ENCODE measurements around the gene FBP1. TPM values are rescaled to one million over a fixed set of nuclear protein-coding genes. Genes with fewer than 3 reads are reported as not detected.
"Not testable (repeated sequence)": the region's sequence is repeated elsewhere in the genome, so short reads cannot be mapped to it uniquely, and the experiment has no call there.

The FBP1 gene
- total RNA-seq, 1 donor from 2014 or later, result not detected

GRCh38 chr9:94568250-94568889 lies 70.9 kb downstream of the FBP1 start:
- Mint-ChIP-seq H3K27me3 (ENCODE audit: unreplicated experiment) (peaks cover 16% of the 10 kb centered on the region), H3K9me3 (ENCODE audit: unreplicated experiment) (no peaks in the 10 kb centered on the region), H3K4me1 (ENCODE audit: unreplicated experiment) (no peaks in the 10 kb centered on the region), H3K36me3 (ENCODE audit: unreplicated experiment) (peaks cover 20% of the 10 kb centered on the region), H3K4me3 (ENCODE audit: unreplicated experiment) (no peak overlapping the region), H3K27ac (ENCODE audit: unreplicated experiment) (no peak overlapping the region)
- DNase-seq (ENCODE audit: extremely low spot score, unreplicated experiment), result no peak
- no peak for TF ChIP-seq CTCF (IDR thresholded peaks at IDR 0.05)

- H3K27me3 Mint-ChIP-seq (ENCODE audit: unreplicated experiment), result peaks cover 7% of the 10 kb centered on the region
- no peak for TF ChIP-seq CTCF (IDR thresholded peaks at IDR 0.05)
- H3K36me3 Mint-ChIP-seq (ENCODE audit: unreplicated experiment), result peaks cover 29% of the 10 kb centered on the region
- H3K4me3 Mint-ChIP-seq (ENCODE audit: unreplicated experiment), result no peak overlapping the region
- H3K4me1 Mint-ChIP-seq (ENCODE audit: unreplicated experiment), result no peaks in the 10 kb centered on the region
- no peak overlapping the region for H3K27ac Mint-ChIP-seq (ENCODE audit: unreplicated experiment)
- no peaks in the 10 kb centered on the region for H3K9me3 Mint-ChIP-seq (ENCODE audit: unreplicated experiment)
- DNase-seq (ENCODE audit: extremely low spot score, unreplicated experiment), result no peak
Measured at GRCh38 chr9:94567271-94567670, 72.0 kb downstream of the FBP1 start.

GRCh38 chr9:94566550-94566949 lies 72.8 kb downstream of the FBP1 start:
- no peaks in the 10 kb centered on the region for H3K4me1 Mint-ChIP-seq (ENCODE audit: unreplicated experiment)
- no peaks in the 10 kb centered on the region for H3K9me3 Mint-ChIP-seq (ENCODE audit: unreplicated experiment)
- no peak overlapping the region for H3K27ac Mint-ChIP-seq (ENCODE audit: unreplicated experiment)
- no peak for TF ChIP-seq CTCF (IDR thresholded peaks at IDR 0.05)
- peaks cover 31% of the 10 kb centered on the region for H3K36me3 Mint-ChIP-seq (ENCODE audit: unreplicated experiment)
- DNase-seq (ENCODE audit: extremely low spot score, unreplicated experiment), result no peak
- peaks cover under 1% of the 10 kb centered on the region for H3K27me3 Mint-ChIP-seq (ENCODE audit: unreplicated experiment)
- H3K4me3 Mint-ChIP-seq (ENCODE audit: unreplicated experiment), result no peak overlapping the region

- H3K27me3 Mint-ChIP-seq (ENCODE audit: unreplicated experiment); H3K4me1 Mint-ChIP-seq (ENCODE audit: unreplicated experiment); H3K27ac Mint-ChIP-seq (ENCODE audit: unreplicated experiment); H3K9me3 Mint-ChIP-seq (ENCODE audit: unreplicated experiment); DNase-seq (ENCODE audit: extremely low spot score, unreplicated experiment); H3K4me3 Mint-ChIP-seq (ENCODE audit: unreplicated experiment): not testable (repeated sequence)
- peaks cover 37% of the 10 kb centered on the region for H3K36me3 Mint-ChIP-seq (ENCODE audit: unreplicated experiment)
Measured at GRCh38 chr9:94564279-94564678, 75.0 kb downstream of the FBP1 start.

GRCh38 chr9:94563548-94563947 lies 75.8 kb downstream of the FBP1 start:
- no peaks in the 10 kb centered on the region for H3K4me1 Mint-ChIP-seq (ENCODE audit: unreplicated experiment)
- H3K36me3 Mint-ChIP-seq (ENCODE audit: unreplicated experiment), result peaks cover 33% of the 10 kb centered on the region
- no peak overlapping the region for H3K4me3 Mint-ChIP-seq (ENCODE audit: unreplicated experiment)
- no peaks in the 10 kb centered on the region for H3K9me3 Mint-ChIP-seq (ENCODE audit: unreplicated experiment)
- DNase-seq (ENCODE audit: extremely low spot score, unreplicated experiment), result no peak
- no peaks in the 10 kb centered on the region for H3K27me3 Mint-ChIP-seq (ENCODE audit: unreplicated experiment)
- no peak overlapping the region for H3K27ac Mint-ChIP-seq (ENCODE audit: unreplicated experiment)
- TF ChIP-seq CTCF (IDR thresholded peaks at IDR 0.05), result no peak

GRCh38 chr9:94560237-94560636 lies 79.1 kb downstream of the FBP1 start:
- TF ChIP-seq CTCF (IDR thresholded peaks at IDR 0.05), result no peak
- no peak for DNase-seq (ENCODE audit: extremely low spot score, unreplicated experiment)
- Mint-ChIP-seq H3K4me1 (ENCODE audit: unreplicated experiment) (peaks cover 22% of the 10 kb centered on the region), H3K9me3 (ENCODE audit: unreplicated experiment) (no peaks in the 10 kb centered on the region), H3K27ac (ENCODE audit: unreplicated experiment) (no peak overlapping the region), H3K27me3 (ENCODE audit: unreplicated experiment) (no peaks in the 10 kb centered on the region), H3K4me3 (ENCODE audit: unreplicated experiment) (no peak overlapping the region), H3K36me3 (ENCODE audit: unreplicated experiment) (peaks cover 29% of the 10 kb centered on the region)
